OCI-LY7 (cell line): Measurements from ENCODE around the gene ZNF185.

Source experiments
- CTCF ChIP-seq: fragments of 200-600 bp; sonication (generic); conservative IDR thresholded peaks from 2 replicates; pipeline ENCODE4 v1.5.1; 2014; ENCODE audit warnings: mild to moderate bottlenecking, antibody characterized with exemption, low read length, moderate library complexity, mixed read lengths
- EZH2phosphoT487 ChIP-seq: fragments of 200-600 bp; sonication (generic); IDR thresholded peaks from 2 replicates; pipeline ENCODE4 v1.6.1; 2018; ENCODE audit warnings: low read depth, borderline replicate concordance, mild to moderate bottlenecking, mixed run types, antibody characterized with exemption, low read length, moderate library complexity, mixed read lengths

- TF ChIP-seq CTCF (no peak), EZH2phosphoT487 (no peak)
Measured at GRCh38 chrX:152869972-152870371, 27.9 kb upstream of the ZNF185 start.
